ENCODE results near the gene RPTOR.
"Not testable (repeated sequence)": the region's sequence is repeated elsewhere in the genome, so short reads cannot be mapped to it uniquely, and the experiment has no call there.

The RPTOR gene

DNA sequence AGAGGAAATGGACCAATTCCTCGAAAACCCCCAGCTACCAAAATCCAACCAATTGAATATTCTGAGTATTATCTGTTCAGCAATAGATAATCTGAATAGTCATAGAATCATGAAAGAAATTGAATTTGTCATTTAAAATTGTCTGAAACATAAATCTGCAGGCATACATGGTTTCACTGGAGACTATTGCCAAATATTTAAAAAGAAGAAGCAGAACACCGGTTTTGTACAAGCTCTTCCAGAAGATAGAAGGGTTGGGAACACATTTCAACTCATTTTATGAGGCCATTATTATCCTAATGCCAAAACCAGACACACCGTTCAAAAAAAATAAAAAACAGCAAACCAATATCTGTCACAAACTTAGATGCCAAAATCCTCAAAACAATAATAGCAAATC is 195.5 kb downstream of the RPTOR start:
- DNase-seq (ENCODE audit: low read depth in 2 of 2, low spot score in 1 of 2): no peak

DNA sequence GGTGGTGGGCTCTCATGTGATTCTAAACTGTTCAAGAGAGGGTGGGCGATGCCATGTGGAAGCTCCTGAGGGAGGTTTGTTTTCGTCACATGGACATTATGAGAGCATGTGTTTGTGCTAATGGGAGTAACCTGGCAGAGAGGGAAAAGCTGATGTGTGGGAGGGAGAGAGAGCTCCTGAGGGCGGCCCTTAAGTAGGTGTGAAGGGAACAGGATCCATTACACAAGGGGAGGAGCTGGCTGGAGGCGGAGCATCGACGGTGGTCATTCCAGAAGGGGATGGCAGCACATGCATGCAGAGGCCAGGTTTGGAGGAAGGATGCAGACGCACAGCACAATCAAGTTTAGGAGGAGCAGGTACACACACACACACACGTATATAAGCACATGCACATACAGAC is 197.5 kb downstream of the RPTOR start:
- DNase-seq (ENCODE audit: low read depth in 2 of 2, low spot score in 1 of 2): no peak

DNA sequence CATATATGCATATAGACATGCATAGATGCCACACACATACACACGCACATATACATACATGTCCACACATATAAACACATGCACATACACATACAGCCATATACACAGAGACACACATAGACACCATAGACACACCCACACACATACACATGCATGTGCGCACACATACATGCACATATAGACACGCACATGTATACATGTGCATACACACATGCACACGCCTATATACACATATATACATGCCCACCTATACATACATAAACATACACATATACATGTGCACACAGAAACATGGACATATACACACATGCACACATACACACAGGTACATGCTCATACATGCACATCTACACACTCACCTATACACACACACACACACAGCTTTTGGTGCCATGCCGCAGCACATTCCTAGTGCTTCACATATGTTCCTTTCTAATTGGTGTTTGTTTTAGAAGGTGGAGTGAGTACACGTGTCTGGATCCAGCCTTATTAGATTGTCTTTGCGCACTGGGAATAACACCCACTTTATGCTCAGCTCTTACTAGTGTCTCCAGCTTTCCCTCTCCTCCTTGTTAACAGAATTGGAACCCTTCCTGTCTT is 198.0 kb downstream of the RPTOR start:
- no peak for DNase-seq (ENCODE audit: low read depth in 2 of 2, low spot score in 1 of 2)

DNA sequence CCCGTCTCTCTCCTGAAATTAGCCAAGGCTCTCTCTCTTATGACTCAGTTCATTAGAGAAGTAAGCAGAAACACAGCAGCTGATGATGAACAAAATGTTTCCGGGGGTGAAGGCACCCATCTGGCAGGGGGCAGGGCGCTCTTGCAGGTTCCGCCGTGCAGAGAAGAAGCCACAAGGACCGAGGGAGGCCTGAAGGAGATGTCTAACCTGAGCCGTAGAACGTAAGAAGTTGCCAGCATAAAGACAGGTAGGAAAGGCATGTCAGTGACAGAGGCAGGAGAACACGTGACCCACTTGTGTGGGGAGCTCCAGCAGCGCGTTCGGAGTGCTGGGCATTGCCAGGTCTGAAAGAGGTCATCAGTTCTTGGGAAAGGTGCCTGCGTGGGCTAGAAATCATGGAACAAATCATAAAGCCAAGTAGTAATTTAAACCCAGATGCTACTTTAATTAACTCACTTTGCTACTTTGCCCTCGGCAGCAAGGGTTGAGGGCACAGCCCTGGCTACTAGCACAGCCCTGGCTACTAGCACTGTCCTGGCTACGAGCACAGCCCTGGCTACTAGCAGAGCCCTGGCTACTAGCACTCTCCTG is 198.6 kb downstream of the RPTOR start:
- no peak for DNase-seq (ENCODE audit: low read depth in 2 of 2, low spot score in 1 of 2)

DNA sequence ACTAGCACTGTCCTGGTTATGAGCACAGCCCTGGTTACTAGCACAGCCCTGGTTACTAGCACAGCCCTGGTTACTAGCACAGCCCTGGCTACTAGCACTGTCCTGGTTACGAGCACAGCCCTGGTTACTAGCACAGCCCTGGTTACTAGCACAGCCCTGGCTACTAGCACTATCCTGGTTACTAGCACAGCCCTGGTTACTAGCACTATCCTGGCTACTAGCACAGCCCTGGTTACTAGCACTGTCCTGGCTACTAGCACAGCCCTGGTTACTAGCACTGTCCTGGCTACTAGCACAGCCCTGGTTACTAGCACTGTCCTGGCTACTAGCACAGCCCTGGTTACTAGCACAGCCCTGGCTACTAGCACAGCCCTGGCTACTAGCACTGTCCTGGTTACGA is 199.3 kb downstream of the RPTOR start:
- DNase-seq (ENCODE audit: low read depth in 2 of 2, low spot score in 1 of 2): not testable (repeated sequence)

DNA sequence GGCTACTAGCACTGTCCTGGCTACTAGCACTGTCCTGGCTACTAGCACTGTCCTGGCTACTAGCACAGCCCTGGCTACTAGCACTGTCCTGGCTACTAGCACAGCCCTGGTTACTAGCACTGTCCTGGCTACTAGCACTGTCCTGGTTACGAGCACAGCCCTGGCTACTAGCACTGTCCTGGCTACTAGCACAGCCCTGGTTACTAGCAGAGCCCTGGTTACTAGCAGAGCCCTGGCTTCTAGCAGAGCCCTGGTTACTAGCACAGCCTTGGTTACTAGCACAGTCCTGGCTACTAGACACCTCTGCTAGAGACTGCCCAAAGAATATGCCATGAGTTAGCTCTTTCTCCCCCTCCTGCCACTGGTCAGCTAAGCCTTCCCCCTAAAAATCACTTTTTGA is 200.1 kb downstream of the RPTOR start:
- not testable (repeated sequence) for DNase-seq (ENCODE audit: low read depth in 2 of 2, low spot score in 1 of 2)

DNA sequence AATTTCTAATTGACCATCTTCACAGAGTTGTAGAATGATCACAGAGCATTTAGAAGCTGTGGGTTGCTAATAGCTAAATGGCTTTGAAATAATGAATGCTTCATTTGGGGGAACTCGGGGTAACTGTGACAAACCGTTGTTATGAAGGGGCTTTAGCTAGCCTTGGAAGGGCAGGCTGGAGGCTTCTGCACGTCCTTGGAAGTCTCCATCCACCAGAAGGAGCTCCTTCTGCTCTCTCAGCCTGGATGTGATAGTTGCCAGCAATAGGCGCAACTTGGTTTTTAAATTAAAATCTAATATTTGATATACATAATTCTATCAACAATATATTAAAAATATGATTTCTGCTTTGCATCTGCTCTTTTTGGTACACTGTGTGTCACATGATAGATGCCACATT is 200.5 kb downstream of the RPTOR start:
- DNase-seq (ENCODE audit: low read depth in 2 of 2, low spot score in 1 of 2): no peak

DNA sequence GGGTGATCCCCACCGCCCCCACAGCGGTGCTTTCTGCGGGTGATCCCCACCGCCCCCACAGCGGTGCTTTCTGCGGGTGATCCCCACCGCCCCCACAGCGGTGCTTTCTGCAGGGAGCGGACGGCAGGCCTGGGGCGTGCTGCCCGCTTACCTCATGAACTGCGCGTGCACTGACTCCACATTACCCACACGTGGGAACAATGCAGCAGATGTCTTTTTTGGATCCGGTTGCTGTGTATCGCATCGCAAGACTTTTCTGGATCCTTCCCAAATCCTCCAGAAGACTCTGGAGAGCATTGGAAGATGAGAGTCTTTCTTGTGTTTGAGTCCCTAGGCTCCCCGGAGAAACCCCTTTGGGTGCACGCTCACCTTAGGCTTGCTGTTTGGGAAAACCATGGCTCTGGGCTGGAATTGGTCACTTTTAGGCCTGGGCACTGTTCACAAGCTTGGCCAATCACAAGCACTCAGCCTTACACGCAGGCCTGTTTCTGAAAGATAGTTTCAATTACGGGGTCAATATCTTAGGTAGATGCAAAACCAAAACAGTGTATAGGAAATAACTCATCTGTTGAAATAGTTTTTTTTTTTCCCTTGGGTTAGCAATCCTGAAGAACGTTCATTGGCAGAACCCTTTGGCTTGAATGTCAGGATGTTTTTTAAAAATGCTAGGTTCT is 201.8 kb downstream of the RPTOR start:
- DNase-seq (ENCODE audit: low read depth in 2 of 2, low spot score in 1 of 2): no peak

DNA sequence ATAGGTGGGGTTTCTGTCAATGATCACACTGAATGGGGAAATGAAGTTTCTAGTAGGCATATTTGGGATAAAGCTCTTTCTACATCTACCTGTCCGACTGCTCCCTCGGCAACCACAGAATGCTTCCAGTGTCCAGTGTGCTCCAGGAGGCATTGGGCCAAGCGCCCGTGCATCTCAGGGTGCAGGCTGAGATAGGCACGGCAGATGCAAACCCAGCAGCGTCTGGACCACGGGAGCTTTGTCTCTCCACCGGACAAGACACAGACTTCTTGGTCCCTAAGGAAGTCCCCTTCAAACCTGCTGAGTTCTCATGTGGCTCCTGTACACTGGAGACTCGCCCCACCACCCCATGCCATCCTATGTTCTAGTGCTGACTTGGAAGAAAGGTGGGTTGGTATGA is 202.8 kb downstream of the RPTOR start:
- no peak for DNase-seq (ENCODE audit: low read depth in 2 of 2, low spot score in 1 of 2)

DNA sequence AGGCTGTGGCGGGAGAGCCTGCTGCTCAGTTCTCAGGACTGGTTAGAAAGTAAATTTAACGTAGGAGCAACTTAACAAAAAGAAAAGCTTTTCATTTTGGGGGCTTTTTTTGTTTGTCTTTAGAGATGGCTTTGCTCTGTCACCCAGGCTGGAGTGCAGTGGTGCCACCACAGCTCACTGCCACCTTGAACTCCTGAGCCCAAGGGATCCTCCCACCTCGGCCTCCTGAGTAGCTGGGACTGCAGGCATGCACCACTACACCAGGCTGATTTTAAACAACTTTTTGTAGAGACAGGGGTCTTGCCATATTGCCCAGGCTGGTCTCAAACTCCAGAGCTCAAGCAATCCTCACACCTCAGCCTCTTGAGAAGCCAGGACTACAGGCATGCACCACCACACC is 205.0 kb downstream of the RPTOR start:
- DNase-seq (ENCODE audit: low read depth in 2 of 2, low spot score in 1 of 2): no peak

DNA sequence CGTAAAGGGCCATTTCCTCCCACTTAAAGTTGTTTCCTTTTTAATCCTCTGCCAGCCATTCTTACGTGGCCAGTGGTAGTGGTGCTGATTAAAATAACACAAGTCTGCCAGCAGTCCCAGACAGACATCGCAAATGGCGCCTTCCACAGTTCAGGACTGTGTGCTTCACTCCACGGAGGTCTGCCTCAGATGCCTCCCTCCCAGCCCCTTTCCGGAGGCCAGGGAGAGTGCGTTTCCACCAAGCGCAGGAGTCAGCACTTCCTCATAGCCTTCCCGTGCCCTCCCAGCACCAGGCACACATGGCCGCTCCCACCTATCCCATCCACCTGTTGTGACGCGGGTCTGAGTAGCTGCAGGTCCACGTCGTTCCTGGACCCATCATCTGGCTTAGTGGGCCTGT is 205.6 kb downstream of the RPTOR start:
- DNase-seq (ENCODE audit: low read depth in 2 of 2, low spot score in 1 of 2): no peak

DNA sequence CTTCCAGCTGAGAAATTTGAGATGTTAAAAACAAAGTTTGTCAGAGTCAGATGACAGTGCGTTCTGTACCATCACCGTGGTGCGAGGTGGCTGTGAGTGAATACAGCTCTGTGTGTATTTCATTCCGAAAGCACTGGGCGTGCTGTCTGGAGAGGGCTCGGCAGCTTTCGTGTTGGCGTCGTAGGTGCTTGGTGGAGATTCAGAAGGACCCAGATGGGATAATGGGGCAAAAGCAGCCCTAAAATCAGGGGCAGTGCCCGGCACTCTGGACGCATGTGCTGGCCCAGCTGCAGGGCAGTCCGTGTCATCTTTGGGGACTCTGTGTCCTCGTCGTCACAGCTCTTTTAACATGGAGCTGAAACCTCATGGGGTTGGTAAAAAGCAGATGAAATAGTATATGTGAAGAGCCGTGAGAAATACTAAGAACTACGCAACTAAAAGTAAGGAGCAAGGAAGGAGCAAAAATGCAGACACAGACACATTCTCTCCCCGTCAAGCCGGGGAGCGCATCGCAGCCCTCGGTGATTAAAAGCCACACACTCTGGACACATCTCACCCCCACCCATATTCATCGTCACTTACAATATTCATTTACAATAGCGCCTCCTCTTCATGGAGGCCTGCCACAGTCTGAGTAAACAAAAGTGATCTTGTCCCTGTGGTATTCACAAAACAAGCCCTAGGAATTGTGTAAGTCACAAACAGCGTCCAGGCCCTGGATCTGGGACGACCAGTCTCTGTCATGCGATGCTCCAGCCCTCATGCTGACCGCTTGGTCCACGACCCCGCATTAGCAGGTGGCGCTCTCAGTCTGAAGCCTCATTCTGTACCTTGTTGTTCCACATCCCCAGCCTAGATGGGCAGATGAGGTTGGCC is 206.7 kb downstream of the RPTOR start:
- no peak for DNase-seq (ENCODE audit: low read depth in 2 of 2, low spot score in 1 of 2)

DNA sequence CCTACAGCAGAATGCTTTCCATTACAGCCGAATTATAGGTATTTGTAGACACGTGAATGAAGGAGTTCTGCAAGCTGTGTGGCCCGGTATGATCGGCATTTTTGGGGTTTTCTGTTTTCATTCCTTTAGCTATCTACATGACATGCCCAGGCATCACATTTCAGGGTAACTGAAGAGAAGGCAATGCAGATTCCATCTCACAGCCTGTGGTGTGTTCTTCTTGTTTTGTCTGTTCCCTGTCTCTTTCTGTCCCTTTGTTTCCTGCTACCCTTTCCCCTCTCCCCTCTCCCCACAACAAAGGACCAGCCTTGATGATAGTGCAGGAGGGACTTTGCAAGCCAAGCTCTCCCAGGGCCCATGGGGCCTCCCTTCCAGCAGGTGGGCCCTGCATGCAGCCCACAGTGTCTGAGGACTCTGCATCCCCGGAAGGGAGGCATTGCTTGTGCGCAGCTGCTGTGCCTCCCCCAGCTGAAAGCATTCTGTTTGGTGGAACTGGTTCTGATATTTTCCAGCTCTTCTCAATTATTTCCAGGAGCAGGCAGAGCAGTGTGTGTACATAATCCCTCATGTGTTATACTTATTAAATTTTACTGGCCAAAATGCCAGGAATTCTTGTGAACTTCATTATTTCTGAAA is 207.4 kb downstream of the RPTOR start:
- DNase-seq (ENCODE audit: low read depth in 2 of 2, low spot score in 1 of 2): no peak

DNA sequence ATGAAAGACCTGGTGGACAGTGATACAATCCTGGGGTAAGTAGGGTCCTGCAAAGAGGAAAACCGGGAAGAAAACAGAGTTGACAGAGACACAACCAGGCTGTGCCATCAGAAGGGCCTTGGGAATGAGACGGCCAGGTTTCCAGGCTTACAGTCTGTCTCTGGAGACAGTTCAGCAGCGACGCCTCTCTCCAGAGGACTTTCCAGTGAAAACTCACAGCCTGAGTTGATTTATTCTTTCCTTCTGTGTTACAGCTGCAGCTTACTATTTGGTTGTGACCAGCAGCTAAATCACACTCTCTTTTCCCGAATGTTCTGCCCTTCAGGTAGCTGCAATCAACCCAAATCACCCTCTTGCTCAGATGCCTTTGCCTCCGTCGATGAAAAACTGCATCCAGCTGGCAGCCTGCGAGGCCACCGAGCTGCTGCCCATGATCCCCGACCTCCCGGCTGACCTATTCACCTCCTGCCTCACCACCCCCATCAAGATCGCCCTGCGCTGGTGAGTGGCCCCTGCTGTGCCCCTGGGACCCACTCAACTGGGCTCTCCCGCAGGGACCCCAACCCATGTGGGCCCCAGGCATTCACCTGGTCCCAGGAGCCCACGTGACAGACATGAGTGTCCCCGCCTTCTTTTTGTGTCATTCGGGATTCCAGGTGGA is 209.2 kb downstream of the RPTOR start:
- no peak for DNase-seq (ENCODE audit: low read depth in 2 of 2, low spot score in 1 of 2)

DNA sequence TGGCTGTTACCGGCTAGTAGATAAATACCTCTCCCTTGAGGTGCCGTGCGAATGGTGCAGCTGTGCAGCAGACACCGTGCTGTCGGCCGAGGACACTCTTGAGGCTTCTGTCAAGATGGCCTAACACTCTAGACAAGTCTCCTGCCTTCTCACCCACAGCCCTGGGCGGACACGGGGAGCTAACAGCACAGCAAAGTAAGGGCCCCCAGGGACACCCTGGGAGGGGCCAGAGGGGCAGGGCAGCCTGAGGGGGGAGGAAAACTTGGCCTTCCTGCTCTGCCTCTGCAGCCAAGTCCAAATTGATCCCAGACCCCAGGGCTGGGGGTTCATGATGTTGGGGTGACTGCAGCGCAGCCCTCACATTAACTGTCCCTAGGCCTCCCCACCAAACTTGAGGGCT is 210.2 kb downstream of the RPTOR start:
- DNase-seq (ENCODE audit: low read depth in 2 of 2, low spot score in 1 of 2): no peak

DNA sequence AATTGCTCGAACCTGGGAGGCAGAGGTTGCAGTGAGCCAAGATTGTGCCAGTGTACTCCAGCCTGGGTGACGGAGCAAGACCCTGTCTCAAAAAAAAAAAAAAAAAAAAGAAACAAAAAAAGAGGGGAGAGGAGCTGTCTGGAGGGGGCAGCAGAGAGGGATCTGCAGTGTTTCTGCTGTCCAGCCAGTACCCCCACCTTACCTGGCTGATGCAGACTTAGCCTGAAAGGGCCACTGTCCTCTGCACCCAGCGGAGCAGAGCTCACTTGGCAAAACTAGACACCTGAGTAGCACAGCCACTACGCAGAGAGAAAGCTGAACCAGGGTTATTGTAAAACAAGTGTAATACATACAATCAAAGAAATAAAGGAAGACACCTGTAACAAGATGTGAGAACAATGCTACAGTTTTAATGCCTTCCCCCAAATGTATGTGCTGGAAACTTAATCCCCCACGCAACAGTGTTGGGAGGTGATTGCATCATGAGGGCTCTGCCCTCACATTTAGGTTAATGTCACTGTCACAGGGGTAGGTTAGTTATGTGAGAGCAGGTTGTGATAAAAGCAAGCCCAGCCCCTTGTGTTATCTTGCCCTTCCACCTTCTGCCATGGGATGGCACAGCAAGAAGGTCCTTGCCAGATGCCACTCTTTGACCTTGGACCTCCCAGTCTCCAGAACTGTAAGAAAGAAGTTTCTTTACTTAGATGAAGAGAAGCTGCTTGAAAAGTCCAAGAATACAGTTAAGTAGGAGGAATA is 211.2 kb downstream of the RPTOR start:
- no peak for DNase-seq (ENCODE audit: low read depth in 2 of 2, low spot score in 1 of 2)

DNA sequence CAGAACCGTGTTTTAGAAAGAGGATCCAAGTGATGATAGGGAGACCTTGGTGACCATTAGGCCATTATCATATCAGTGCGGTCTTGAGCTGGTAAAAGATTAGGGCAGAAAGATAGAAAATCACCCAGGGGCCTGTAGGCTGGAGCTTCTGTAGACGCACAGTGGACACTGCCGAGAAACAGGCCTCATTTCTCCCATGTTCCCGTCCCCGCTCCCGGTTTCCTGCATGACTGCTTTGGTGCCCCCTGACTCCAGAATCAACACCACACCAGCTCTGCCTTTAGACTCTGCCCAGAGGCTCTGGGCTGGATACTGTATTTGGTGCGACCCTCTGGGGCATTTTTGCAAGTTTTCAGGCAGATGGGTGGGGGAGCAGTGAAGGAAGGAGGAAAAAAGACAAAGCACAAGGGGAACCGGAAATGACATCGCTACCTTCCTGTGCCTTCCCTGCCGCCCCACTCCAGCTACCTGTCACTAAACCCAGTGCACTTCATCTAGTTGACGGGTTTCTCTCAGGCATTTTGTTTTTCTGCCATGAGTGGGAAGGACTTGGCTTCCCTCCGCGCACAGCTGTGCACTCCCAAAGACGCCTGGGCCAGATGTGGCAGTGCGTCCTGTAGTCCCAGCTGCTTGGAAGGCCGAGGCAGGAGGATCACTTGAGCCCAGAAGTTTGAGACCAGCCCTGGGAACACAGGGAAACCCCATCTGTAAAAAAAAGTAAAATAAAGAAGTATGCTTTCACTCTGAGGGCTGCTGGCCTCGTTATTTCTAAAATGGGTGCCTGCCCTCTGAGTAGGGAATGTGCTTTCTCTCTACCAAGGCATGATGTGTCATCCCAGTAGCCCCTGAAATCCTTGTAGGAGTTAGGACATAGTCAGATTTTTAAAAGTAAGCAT is 214.1 kb downstream of the RPTOR start:
- no peak for DNase-seq (ENCODE audit: low read depth in 2 of 2, low spot score in 1 of 2)

DNA sequence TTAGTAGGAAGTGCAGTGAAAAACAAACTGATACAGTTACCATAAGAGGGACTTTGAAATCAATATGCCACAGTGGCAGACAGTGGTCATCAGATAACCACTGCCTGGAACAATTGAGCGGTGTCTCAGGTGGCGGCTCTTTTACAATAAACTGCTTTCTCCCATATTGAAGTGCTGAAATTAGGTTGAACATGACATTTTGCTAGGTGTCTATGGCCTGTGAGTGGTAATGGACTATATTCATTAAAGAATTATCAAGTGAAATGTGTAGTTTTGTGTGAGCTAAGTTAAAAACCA is 214.7 kb downstream of the RPTOR start:
- DNase-seq (ENCODE audit: low read depth in 2 of 2, low spot score in 1 of 2): no peak

DNA sequence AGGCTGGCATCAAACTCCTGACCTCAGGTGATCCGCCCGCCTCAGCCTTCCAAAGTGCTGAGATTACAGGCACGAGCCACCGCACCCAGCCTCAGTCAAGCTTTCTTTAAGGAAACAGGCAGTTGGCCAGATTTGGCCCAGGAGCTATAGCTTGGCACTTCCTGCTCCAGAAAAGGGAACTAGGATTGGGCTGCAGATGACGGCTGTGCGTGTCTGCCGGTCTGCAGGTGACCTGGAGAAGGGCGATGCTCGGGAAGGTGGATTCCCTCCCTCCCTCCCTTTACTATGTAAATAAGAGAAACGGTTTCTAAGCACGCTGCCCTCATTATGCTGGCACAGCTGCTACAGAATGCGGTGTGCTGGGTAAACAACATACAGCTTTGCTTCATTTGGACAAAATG is 215.9 kb downstream of the RPTOR start:
- no peak for DNase-seq (ENCODE audit: low read depth in 2 of 2, low spot score in 1 of 2)

Data from stimulated activated CD8-positive, alpha-beta memory T cell treated with anti-CD3 and anti-CD28 coated beads, Interleukin-4, amount 100 ng/mL, for 1 hour (primary cell).